Neural cell (in vitro differentiated cells): ENCODE results near the gene DCLK1. TPM values are rescaled to one million over a fixed set of nuclear protein-coding genes. Genes with fewer than 3 reads are reported as not detected.

Source experiments
- H2AFZ ChIP-seq: fragments of 200-600, 300-800 bp; sonication (generic), shearing (Covaris generic); 2 replicates; pipeline ENCODE4 v1.6.0; 2014; ENCODE audit warnings: low read depth, mild to moderate bottlenecking, antibody characterized with exemption, low read length, moderate library complexity
- H3F3A ChIP-seq: fragments of 200-600 bp; shearing (Covaris generic); 2 replicates; pipeline ENCODE4 v1.6.1; 2016; ENCODE audit warnings: mild to moderate bottlenecking, moderate library complexity, mixed read lengths, antibody characterized with exemption, low read length; ENCODE audit not compliant: insufficient read depth, poor library complexity, severe bottlenecking
- H3K27ac ChIP-seq: fragments of 200-600, 300-800 bp; sonication (generic), shearing (Covaris generic); 2 replicates; pipeline ENCODE4 v1.5.1; 2014; ENCODE audit warnings: mild to moderate bottlenecking, low read length, moderate library complexity
- H3K27me3 ChIP-seq: fragments of 300-800, 200-600 bp; sonication (generic), shearing (Covaris generic); 2 replicates; pipeline ENCODE4 v1.6.0; 2014; ENCODE audit warnings: mild to moderate bottlenecking, low read depth, low read length, moderate library complexity; ENCODE audit not compliant: insufficient read depth
- H3K36me3 ChIP-seq: fragments of 300-800, 200-600 bp; sonication (generic), shearing (Covaris generic); 2 replicates; pipeline ENCODE4 v1.5.1; 2014; ENCODE audit warnings: mild to moderate bottlenecking, antibody characterized with exemption, low read length, moderate library complexity; ENCODE audit not compliant: insufficient read depth
- H3K4me2 ChIP-seq: fragments of 300-800, 200-600 bp; sonication (generic), shearing (Covaris generic); 2 replicates; pipeline ENCODE4 v1.6.0; 2014; ENCODE audit warnings: mild to moderate bottlenecking, low read length
- H3K4me3 ChIP-seq: fragments of 300-800, 200-600 bp; sonication (generic), shearing (Covaris generic); 2 replicates; pipeline ENCODE4 v1.5.1; 2014; ENCODE audit warnings: mild to moderate bottlenecking, low read length, moderate library complexity
- H3K79me2 ChIP-seq: fragments of 200-600 bp; shearing (Covaris generic); replicated peaks from 2 replicates; pipeline ENCODE4 v1.6.0; 2014; ENCODE audit warnings: mild to moderate bottlenecking, low read length, moderate library complexity; ENCODE audit not compliant: insufficient read depth
- H3K9ac ChIP-seq: fragments of 300-800, 200-600 bp; sonication (generic), shearing (Covaris generic); 2 replicates; pipeline ENCODE4 v1.6.1; 2016; ENCODE audit warnings: mild to moderate bottlenecking, low read length, mixed read lengths
- H3K9me2 ChIP-seq: fragments of 200-600 bp; shearing (Covaris generic); 2 replicates; pipeline ENCODE4 v1.6.1; 2016; ENCODE audit warnings: mild to moderate bottlenecking, low read length, mixed read lengths; ENCODE audit not compliant: insufficient read depth
- H3K9me3 ChIP-seq: fragments of 200-600, 300-800 bp; sonication (generic), shearing (Covaris generic); 2 replicates; pipeline ENCODE4 v1.6.1; 2016; ENCODE audit warnings: mild to moderate bottlenecking, mixed run types, low read length, moderate library complexity, mixed read lengths
- H4K20me1 ChIP-seq: fragments of 200-600 bp; shearing (Covaris generic); 2 replicates; pipeline ENCODE4 v1.6.1; 2016; ENCODE audit warnings: mild to moderate bottlenecking, mixed run types; ENCODE audit not compliant: insufficient read depth
- CTCF ChIP-seq: fragments of 450-650 bp; IDR thresholded peaks from 2 replicates; pipeline ENCODE4 v1.5.1; 2014; ENCODE audit warnings: antibody characterized with exemption, mild to moderate bottlenecking, moderate library complexity; ENCODE audit not compliant: poor library complexity, severe bottlenecking
- EP300 ChIP-seq: fragments of 450-650 bp; conservative IDR thresholded peaks from 2 replicates; pipeline ENCODE4 v1.6.1; 2014; ENCODE audit warnings: antibody characterized with exemption, mild to moderate bottlenecking, moderate library complexity; ENCODE audit not compliant: poor library complexity, severe bottlenecking
- EZH2 ChIP-seq: fragments of 200-600, 300-800 bp; shearing (Covaris generic), sonication (generic); IDR thresholded peaks from 2 replicates; pipeline ENCODE4 v1.6.1; 2014; ENCODE audit warnings: antibody characterized with exemption, low read length, borderline replicate concordance, mild to moderate bottlenecking; ENCODE audit not compliant: insufficient read depth, poor library complexity, severe bottlenecking
- MXI1 ChIP-seq: fragments of 450-650 bp; conservative IDR thresholded peaks from 2 replicates; pipeline ENCODE4 v1.6.1; 2014; ENCODE audit warnings: antibody characterized with exemption, mild to moderate bottlenecking; ENCODE audit not compliant: poor library complexity, severe bottlenecking
- POLR2AphosphoS5 ChIP-seq: IDR thresholded peaks from 2 replicates; pipeline ENCODE4 v1.6.1; 2012
- RAD21 ChIP-seq: fragments of 450-650 bp; conservative IDR thresholded peaks from 2 replicates; pipeline ENCODE4 v1.6.1; 2014; ENCODE audit warnings: antibody characterized with exemption, mild to moderate bottlenecking, moderate library complexity
- REST ChIP-seq: IDR thresholded peaks from 2 replicates; pipeline ENCODE4 v1.6.1; 2012; ENCODE audit warnings: borderline replicate concordance
- SMC3 ChIP-seq: fragments of 450-650 bp; conservative IDR thresholded peaks from 2 replicates; pipeline ENCODE4 v1.6.1; 2014; ENCODE audit warnings: antibody characterized with exemption, mild to moderate bottlenecking, moderate library complexity; ENCODE audit not compliant: poor library complexity
- TAF1 ChIP-seq: IDR thresholded peaks from 2 replicates; pipeline ENCODE4 v1.6.1; 2012; ENCODE audit warnings: low read depth
- polyA plus RNA-seq: library from polyadenylated mRNA; depleted of rRNA; stranded (reverse); fragments of >200 nt; gene quantifications from 2 replicates; pipeline ENCODE4 v1.2.3, GENCODE V29; 2014

The DCLK1 gene
- polyA plus RNA-seq, 1 donor from 2014 or later, result 124 TPM

- no peaks in the 10 kb centered on the region for H4K20me1 ChIP-seq
- no peaks in the 10 kb centered on the region for H3K9me2 ChIP-seq
- H3F3A ChIP-seq, result no peaks in the 10 kb centered on the region
- no peak overlapping the region for H3K4me2 ChIP-seq
- H3K36me3 ChIP-seq, result no peaks in the 10 kb centered on the region
- H3K9me3 ChIP-seq, result no peaks in the 10 kb centered on the region
- TF ChIP-seq RAD21 (no peak), SMC3 (no peak), REST (no peak), EP300 (no peak), POLR2AphosphoS5 (no peak), EZH2 (no peak), MXI1 (no peak), CTCF (no peak), TAF1 (no peak)
- H3K79me2 ChIP-seq, result peaks cover 29% of the 10 kb centered on the region
- no peak overlapping the region for H3K27ac ChIP-seq
- no peak overlapping the region for H2AFZ ChIP-seq
- H3K4me3 ChIP-seq, result no peak overlapping the region
- no peak overlapping the region for H3K9ac ChIP-seq
- H3K27me3 ChIP-seq, result no peaks in the 10 kb centered on the region
Measured at GRCh38 chr13:36062249-36062648, 68.9 kb downstream of the DCLK1 start.

- H3K9me3 ChIP-seq, result no peaks in the 10 kb centered on the region
- H3K27ac ChIP-seq, result no peak overlapping the region
- TF ChIP-seq CTCF (no peak), POLR2AphosphoS5 (no peak), EP300 (no peak), REST (no peak), RAD21 (no peak)
- H3K36me3 ChIP-seq, result no peaks in the 10 kb centered on the region
- H3K9me2 ChIP-seq, result no peaks in the 10 kb centered on the region
- H3K4me2 ChIP-seq, result no peak overlapping the region
- peaks cover 29% of the 10 kb centered on the region for H3K79me2 ChIP-seq
- H4K20me1 ChIP-seq, result no peaks in the 10 kb centered on the region
- H2AFZ ChIP-seq, result no peak overlapping the region
- no peaks in the 10 kb centered on the region for H3K27me3 ChIP-seq
- no peak overlapping the region for H3K4me3 ChIP-seq
- no peak overlapping the region for H3K9ac ChIP-seq
- no peaks in the 10 kb centered on the region for H3F3A ChIP-seq
Measured at GRCh38 chr13:36061621-36062020, 69.6 kb downstream of the DCLK1 start.
